CD4-positive, CD25-positive, alpha-beta regulatory T cell (primary cell): ENCODE data around the gene CD2AP. TPM values are rescaled to one million over a fixed set of nuclear protein-coding genes. Genes with fewer than 3 reads are reported as not detected.
A peak's percentile ranks its signal among the peaks of the same experiment; 100 is the strongest.

Source experiments
- ATAC-seq, 2 donors: fragments of 150-1000 bp; cut with Tn5 transposase; one replicate each; pipeline ENCODE4 v1.10.0; 2021; ENCODE audit warnings: low read depth in 2 of 2, moderate number of reproducible peaks in 2 of 2, moderate library complexity in 1 of 2
- DNase-seq, 3 donors: peaks; one replicate each; pipeline versions ENCODE4 v3.0.0 to v3.0.0-alpha.2; 2012 to 2022; ENCODE audit warnings: mixed read lengths in 1 of 3
- H3K27ac ChIP-seq: one replicate; pipeline ENCODE4 v1.7.0; 2013; ENCODE audit warnings: mild to moderate bottlenecking, low read length; ENCODE audit not compliant: insufficient read depth, poor library complexity, severe bottlenecking
- H3K27me3 ChIP-seq: one replicate; pipeline ENCODE4 v1.7.0; 2013; ENCODE audit warnings: low read length; ENCODE audit not compliant: control insufficient read depth, insufficient read depth
- H3K36me3 ChIP-seq: one replicate; pipeline ENCODE4 v1.7.0; 2013; ENCODE audit warnings: mild to moderate bottlenecking, low read length, moderate library complexity; ENCODE audit not compliant: control insufficient read depth, insufficient read depth
- H3K4me1 ChIP-seq: 2 replicates; pipeline ENCODE4 v1.7.0; 2013; ENCODE audit warnings: mild to moderate bottlenecking, low read length; ENCODE audit not compliant: insufficient read depth, control insufficient read depth, poor library complexity, severe bottlenecking
- H3K4me3 ChIP-seq: one replicate; pipeline ENCODE4 v1.7.0; 2013; ENCODE audit warnings: low read depth, mild to moderate bottlenecking, low read length, moderate library complexity
- H3K9me3 ChIP-seq, 2 experiments: 1 replicate in 1 of 2; 2 replicates in 1 of 2; pipeline ENCODE4 v1.7.0; 2013; ENCODE audit warnings: low read length in 2 of 2, mild to moderate bottlenecking in 1 of 2, moderate library complexity in 1 of 2; ENCODE audit not compliant: control insufficient read depth in 2 of 2
- H3K27ac Mint-ChIP-seq, 3 donors: one replicate each; pipeline ENCODE4 v1.8.0; 2020 to 2022; ENCODE audit warnings: mild to moderate bottlenecking in 3 of 3, mixed read lengths in 3 of 3, moderate library complexity in 2 of 3
- H3K27me3 Mint-ChIP-seq: one replicate; pipeline ENCODE4 v1.8.0; 2022; ENCODE audit warnings: mild to moderate bottlenecking, mixed read lengths
- H3K36me3 Mint-ChIP-seq: one replicate; pipeline ENCODE4 v1.8.0; 2020; ENCODE audit warnings: mixed read lengths
- H3K4me1 Mint-ChIP-seq, 4 donors: one replicate each; pipeline ENCODE4 v1.8.0; 2020 to 2022; ENCODE audit warnings: mixed read lengths in 4 of 4, mild to moderate bottlenecking in 1 of 4
- H3K4me3 Mint-ChIP-seq, 4 donors: one replicate each; pipeline ENCODE4 v1.8.0; 2020 to 2022; ENCODE audit warnings: mild to moderate bottlenecking in 4 of 4, mixed read lengths in 4 of 4, moderate library complexity in 3 of 4
- H3K9me3 Mint-ChIP-seq, 7 donors: one replicate each; pipeline ENCODE4 v1.8.0; 2020 to 2022; ENCODE audit warnings: mixed read lengths in 7 of 7, mild to moderate bottlenecking in 3 of 7, moderate library complexity in 2 of 7
- polyA plus RNA-seq, 4 donors: library from polyadenylated mRNA; unstranded; fragments of 300-500 nt; fragmentation: Illumina TruSeq; gene quantifications; one replicate each; pipeline ENCODE4 v1.2.3, GENCODE V29; 2021
- total RNA-seq: library from RNA; stranded (reverse); gene quantifications from one replicate; pipeline ENCODE4 v1.2.3, GENCODE V29; 2022

CD2AP gene, protein sequence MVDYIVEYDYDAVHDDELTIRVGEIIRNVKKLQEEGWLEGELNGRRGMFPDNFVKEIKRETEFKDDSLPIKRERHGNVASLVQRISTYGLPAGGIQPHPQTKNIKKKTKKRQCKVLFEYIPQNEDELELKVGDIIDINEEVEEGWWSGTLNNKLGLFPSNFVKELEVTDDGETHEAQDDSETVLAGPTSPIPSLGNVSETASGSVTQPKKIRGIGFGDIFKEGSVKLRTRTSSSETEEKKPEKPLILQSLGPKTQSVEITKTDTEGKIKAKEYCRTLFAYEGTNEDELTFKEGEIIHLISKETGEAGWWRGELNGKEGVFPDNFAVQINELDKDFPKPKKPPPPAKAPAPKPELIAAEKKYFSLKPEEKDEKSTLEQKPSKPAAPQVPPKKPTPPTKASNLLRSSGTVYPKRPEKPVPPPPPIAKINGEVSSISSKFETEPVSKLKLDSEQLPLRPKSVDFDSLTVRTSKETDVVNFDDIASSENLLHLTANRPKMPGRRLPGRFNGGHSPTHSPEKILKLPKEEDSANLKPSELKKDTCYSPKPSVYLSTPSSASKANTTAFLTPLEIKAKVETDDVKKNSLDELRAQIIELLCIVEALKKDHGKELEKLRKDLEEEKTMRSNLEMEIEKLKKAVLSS
- total RNA-seq (30.5 TPM), polyA plus RNA-seq (1 to 10 TPM; 4.0 to 7.9 (median 6.0) TPM)

DNA sequence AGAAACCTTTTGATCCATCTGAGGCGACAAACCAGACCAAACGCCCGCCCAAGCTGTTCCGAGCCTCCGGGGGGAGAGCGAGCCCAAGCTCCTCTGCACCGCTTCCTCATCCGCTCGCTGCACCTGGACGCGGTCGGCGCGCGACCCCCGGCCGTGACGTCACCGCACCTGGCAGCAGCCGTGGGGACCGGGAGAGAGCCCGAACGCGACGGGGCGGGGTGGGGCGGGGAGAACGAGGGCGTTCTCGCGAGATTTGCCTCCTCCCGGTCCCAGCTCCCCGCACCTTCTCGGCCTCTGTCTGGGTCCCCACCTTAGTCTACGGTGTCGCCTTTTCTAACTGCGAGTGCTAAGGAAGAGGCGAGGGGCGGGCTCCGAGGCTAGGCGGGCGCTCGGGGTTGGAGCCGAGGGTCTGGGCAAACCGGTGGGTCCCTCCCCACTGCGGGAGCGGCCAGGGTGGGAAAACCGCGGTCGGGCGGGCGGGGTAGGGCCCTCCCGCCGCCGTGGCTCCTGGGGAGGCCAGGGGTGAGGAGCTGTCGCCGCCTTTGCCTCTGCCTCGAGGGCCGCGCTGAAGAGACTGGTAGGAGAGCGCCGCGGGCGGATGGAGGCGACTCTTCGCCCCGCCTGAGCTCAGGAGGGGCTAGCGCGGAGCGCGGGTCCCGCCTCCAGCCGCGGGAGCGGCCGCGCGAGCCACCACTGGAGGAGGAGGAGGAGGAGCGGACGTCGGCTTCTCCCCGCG, at the start of gene CD2AP:
CD2AP (plus strand) TSS at position 293 of the 736 bp plus-strand sequence. CDS start 456 bp downstream, outside the sequence.
- Mint-ChIP-seq H3K9me3 (no peaks in the 10 kb centered on the region), H3K27me3 (peaks cover 10% of the 10 kb centered on the region), H3K27ac (peak within 1 kb of the TSS; percentile 97 to 99 (median 98)), H3K4me3 (peak within 1 kb of the TSS; percentile 91 to 100 (median 100)), H3K36me3 (no peaks in the 10 kb centered on the region), H3K4me1 (peaks cover 19 to 44% (median 23%) of the 10 kb centered on the region in 4 donors)
- H3K27me3 ChIP-seq = no peaks in the 10 kb centered on the region
- no peaks in the 10 kb centered on the region for H3K36me3 ChIP-seq
- no peaks in the 10 kb centered on the region for H3K9me3 ChIP-seq
- H3K4me1 ChIP-seq = peaks cover 23% of the 10 kb centered on the region
- peak; percentile 90 to 93 (median 90) for DNase-seq
- peak within 1 kb of the TSS; percentile 91 for H3K4me3 ChIP-seq
- H3K27ac ChIP-seq = peak within 1 kb of the TSS; percentile 92
- peak; percentile 84 to 86 for ATAC-seq

DNA sequence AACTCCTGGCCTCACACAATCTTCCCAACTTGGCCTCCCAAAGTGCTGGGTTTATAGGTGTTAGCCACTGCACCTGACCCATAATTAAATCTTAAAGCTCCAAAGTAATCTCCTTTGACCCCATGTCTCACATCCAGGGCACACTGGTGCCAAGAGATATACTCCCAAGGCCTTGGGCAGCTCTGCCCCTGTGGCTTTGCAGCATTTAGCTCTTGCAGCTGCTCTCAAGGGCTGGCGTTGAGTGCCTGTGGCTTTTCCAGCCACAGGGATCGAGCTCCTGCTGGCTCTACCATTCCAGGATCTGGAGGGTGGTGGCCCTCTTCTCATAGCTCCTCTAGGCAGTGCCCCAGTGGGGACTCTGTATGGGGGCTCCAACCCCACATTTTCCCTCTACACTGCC, 49.3 kb upstream of the CD2AP start:
- H3K36me3 Mint-ChIP-seq = peaks cover 5% of the 10 kb centered on the region
- H3K27ac Mint-ChIP-seq = no peak overlapping the region
- Histone ChIP-seq H3K9me3 (peaks cover 0 to 2% of the 10 kb centered on the region in 2 experiments), H3K4me1 (no peaks in the 10 kb centered on the region), H3K27me3 (no peaks in the 10 kb centered on the region), H3K4me3 (no peak overlapping the region), H3K27ac (no peak overlapping the region), H3K36me3 (no peaks in the 10 kb centered on the region)
- no peaks in the 10 kb centered on the region for H3K4me1 Mint-ChIP-seq
- DNase-seq (no peak), ATAC-seq (no peak)
- H3K9me3 Mint-ChIP-seq = peaks cover 0 to 24% (median 9%) of the 10 kb centered on the region in 7 donors
- H3K4me3 Mint-ChIP-seq = no peak overlapping the region
- H3K27me3 Mint-ChIP-seq = peaks cover 15% of the 10 kb centered on the region

DNA sequence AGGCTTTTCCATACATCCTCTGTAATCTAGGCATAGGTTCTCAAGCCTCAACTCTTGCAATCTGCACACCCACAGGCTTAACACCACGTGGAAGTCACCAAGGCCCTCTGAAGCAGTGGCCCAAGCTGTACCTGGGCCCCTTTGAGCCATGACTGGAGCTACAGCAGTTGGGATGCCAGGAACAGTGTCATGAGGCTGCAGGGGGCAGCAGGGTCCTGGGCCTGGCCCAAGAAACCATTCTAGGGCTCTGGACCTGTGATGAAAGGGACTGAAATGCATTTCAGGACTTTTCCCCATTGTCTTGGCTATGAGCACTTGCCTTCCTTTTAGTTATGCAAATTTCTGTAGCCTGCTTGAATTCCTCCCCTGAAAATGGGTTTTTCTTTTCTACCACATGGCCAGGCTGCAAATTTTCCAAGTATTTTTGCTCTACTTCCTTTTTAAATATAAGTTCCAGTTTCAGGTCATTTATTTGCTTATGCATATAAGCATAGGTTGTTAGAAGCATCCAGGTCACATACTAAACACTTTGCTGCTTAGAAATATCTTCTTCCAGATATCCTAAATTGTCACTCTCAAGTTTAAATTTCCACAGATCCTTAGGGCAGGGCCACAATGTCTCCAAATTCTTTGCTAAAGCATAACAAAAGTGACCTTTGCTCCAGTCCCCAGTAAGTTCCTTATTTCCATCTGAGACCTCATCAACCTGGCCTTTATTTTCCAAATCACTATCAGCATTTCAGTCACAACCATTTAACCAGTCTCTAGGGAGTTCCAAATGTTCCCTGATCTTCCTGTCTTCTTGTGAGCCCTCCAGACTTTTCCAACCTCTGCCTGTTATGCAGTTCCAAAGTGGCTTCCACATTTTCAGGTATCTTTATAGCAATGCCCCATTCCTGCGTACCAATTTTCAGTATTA, 48.6 kb upstream of the CD2AP start:
- peaks cover 5% of the 10 kb centered on the region for H3K36me3 Mint-ChIP-seq
- no peaks in the 10 kb centered on the region for H3K4me1 Mint-ChIP-seq

DNA sequence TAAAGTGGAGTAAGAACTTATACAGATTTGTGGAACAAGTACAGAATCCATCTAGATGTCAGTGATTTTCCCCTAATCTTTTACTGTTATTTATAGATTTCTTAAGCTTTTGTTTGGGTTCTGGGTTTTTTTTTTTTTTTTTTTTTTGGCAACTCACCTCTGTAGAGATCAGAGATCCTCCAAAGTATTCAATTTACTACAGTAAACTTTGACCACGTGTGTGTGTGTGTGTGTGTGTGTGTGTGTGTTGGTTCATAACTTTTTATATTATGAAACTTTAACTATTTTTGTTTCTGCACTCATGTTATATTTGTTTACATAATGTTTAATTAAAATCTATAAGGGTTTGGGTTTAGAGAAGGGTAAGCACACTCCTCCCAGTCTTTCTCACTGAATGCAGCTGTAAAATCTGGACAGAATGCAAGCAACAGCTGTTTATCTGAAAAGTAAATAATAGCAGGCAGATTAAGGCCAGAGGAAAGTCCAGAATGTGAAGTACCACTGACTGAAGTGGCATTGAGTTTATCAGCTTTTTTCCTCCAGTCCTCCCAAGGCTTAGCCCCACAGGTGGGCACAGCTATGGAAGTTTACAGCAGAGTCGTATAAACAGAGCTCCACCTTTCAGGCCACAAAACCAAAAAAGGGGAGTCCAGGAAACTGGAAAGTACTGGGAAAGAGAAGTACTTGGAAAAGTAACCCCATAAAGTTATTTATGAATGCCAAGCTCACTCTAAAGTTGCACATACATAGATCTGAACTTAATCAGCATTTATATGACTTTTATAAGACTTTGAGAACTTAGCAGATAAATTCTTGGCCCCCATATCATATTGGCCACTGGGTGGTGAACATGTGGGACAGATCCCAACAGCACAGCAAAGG, 43.0 kb upstream of the CD2AP start:
- no peak for ATAC-seq
- H3K36me3 Mint-ChIP-seq = no peaks in the 10 kb centered on the region
- Histone ChIP-seq H3K4me3 (no peak overlapping the region), H3K27ac (no peak overlapping the region), H3K9me3 (peaks cover 0 to 2% of the 10 kb centered on the region in 2 experiments), H3K36me3 (no peaks in the 10 kb centered on the region), H3K4me1 (no peaks in the 10 kb centered on the region), H3K27me3 (no peaks in the 10 kb centered on the region)
- no peak overlapping the region for H3K27ac Mint-ChIP-seq
- DNase-seq = no peak
- H3K4me3 Mint-ChIP-seq = no peak overlapping the region
- no peaks in the 10 kb centered on the region for H3K4me1 Mint-ChIP-seq
- peaks cover 12% of the 10 kb centered on the region for H3K27me3 Mint-ChIP-seq
- peaks cover 2 to 13% (median 4%) of the 10 kb centered on the region in 7 donors for H3K9me3 Mint-ChIP-seq

More for the DNA sequence above, 48.6 kb upstream of the CD2AP start:
- peaks cover 0 to 24% (median 10%) of the 10 kb centered on the region in 7 donors for H3K9me3 Mint-ChIP-seq
- ATAC-seq (no peak), DNase-seq (no peak)
- peaks cover 0 to 2% of the 10 kb centered on the region in 2 experiments for H3K9me3 ChIP-seq
- no peak overlapping the region for H3K4me3 ChIP-seq
- H3K4me3 Mint-ChIP-seq = no peak overlapping the region
- H3K27ac ChIP-seq = no peak overlapping the region
- H3K27me3 ChIP-seq = no peaks in the 10 kb centered on the region
- no peak overlapping the region for H3K27ac Mint-ChIP-seq
- H3K4me1 ChIP-seq = no peaks in the 10 kb centered on the region
- H3K27me3 Mint-ChIP-seq = peaks cover 15% of the 10 kb centered on the region
- no peaks in the 10 kb centered on the region for H3K36me3 ChIP-seq

DNA sequence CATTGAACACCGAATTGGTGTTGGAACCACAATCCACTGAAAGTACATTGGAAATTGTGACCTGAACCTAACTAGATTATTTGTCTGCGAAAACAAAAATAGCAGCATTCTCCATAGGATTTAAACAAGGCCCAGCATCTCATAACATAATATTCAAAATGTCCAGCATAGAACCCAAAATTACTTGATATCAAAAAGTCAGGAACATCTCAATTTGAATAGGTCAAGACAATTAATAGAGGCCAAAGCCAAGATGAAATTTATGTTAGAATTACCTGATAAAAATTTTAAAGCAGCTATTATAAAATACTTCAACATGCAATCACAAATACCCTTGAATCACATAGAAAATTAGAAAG, 42.4 kb upstream of the CD2AP start:
- Histone ChIP-seq H3K4me1 (no peaks in the 10 kb centered on the region), H3K9me3 (peaks cover 0 to 1% of the 10 kb centered on the region in 2 experiments), H3K27ac (no peak overlapping the region), H3K27me3 (no peaks in the 10 kb centered on the region), H3K4me3 (no peak overlapping the region), H3K36me3 (no peaks in the 10 kb centered on the region)
- peaks cover 12% of the 10 kb centered on the region for H3K27me3 Mint-ChIP-seq
- no peak overlapping the region for H3K4me3 Mint-ChIP-seq
- H3K9me3 Mint-ChIP-seq = peaks cover 0 to 11% (median 4%) of the 10 kb centered on the region in 7 donors
- no peak for DNase-seq
- ATAC-seq = no peak
- no peaks in the 10 kb centered on the region for H3K4me1 Mint-ChIP-seq
- H3K36me3 Mint-ChIP-seq = no peaks in the 10 kb centered on the region
- no peak overlapping the region for H3K27ac Mint-ChIP-seq

DNA sequence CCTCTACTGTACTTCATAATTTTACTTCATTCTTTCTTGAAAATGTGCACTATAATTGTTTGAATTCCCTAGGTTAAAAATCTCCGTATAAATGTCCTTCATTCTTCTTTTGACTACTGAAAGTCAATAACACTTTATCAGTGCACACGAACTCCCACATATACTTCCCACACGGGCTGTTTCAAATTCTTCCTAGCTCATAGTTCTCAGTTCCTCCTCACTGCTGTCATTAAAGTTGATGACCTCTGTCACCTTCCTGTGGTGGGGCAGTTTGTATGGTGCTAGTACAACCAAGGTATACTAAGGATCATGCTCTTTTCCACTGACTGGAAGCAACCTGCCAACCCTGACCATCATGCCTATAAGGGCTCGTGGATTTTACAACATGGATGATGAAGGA, 40.0 kb upstream of the CD2AP start:
- no peak overlapping the region for H3K4me3 Mint-ChIP-seq
- H3K4me3 ChIP-seq = no peak overlapping the region
- H3K36me3 Mint-ChIP-seq = no peaks in the 10 kb centered on the region
- DNase-seq = no peak
- no peaks in the 10 kb centered on the region for H3K27me3 ChIP-seq
- no peaks in the 10 kb centered on the region for H3K4me1 ChIP-seq
- H3K36me3 ChIP-seq = no peaks in the 10 kb centered on the region
- no peak for ATAC-seq
- H3K4me1 Mint-ChIP-seq = no peaks in the 10 kb centered on the region
- H3K9me3 ChIP-seq = no peaks in the 10 kb centered on the region
- H3K9me3 Mint-ChIP-seq = peaks cover 0 to 3% (median 3%) of the 10 kb centered on the region in 7 donors
- no peak overlapping the region for H3K27ac Mint-ChIP-seq
- no peak overlapping the region for H3K27ac ChIP-seq
- peaks cover 12% of the 10 kb centered on the region for H3K27me3 Mint-ChIP-seq
